HepG2 (cell line): ENCODE data around the gene MARCHF9.

ENCODE experiments used
- CHD2 ChIP-seq: IDR thresholded peaks from 2 replicates; pipeline ENCODE4 v1.6.1; 2011; ENCODE audit warnings: low read depth, low read length, improper control_type of control experiment
- EP300 ChIP-seq, 3 experiments: sonication (generic) in 1 of 3; formaldehyde crosslinking in 1 of 3; IDR thresholded peaks; 2 replicates each; pipeline versions ENCODE4 v1.5.1 to v1.6.1; 2011 to 2020; ENCODE audit warnings: low read depth in 2 of 3, low read length in 2 of 3, borderline replicate concordance in 1 of 3, improper control_type of control experiment in 1 of 3, mild to moderate bottlenecking in 1 of 3, missing genetic modification reagents in 1 of 3, moderate library complexity in 1 of 3
- RELA ChIP-seq: sonication (generic); formaldehyde crosslinking; IDR thresholded peaks from 2 replicates; pipeline ENCODE4 v1.4.0; 2020; ENCODE audit warnings: missing genetic modification reagents
- TF ChIP-seq, protein P1 (sequence below): sonication (generic); formaldehyde crosslinking; IDR thresholded peaks from 2 replicates; pipeline ENCODE4 v1.4.0; 2020; ENCODE audit warnings: missing genetic modification reagents, borderline replicate concordance

DNA sequence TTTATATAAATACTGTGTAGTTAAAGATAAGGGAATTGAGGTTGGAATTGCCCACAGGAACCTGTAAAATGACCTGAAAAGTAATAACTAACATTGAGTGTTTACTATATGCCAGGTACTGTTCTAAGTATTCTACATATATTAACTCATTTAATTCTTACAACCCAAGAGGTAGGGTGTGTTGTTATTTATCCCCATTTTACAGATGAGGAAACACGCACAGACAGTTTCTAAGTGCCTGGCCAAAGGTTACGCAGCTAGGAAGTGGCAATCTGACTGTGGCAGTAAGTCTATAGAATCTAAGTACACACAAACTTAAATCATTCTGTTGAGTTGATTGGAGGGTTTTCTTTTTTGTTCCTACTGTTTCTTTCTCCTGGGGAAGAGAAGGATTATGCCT lies 11.1 kb upstream of the MARCHF9 start:
- no peak for TF ChIP-seq EP300 (IDR thresholded peaks at IDR 0.05; ENCODE audit: low read depth in 2 of 2, low read length in 2 of 2)
- no peak for TF ChIP-seq EP300 (CRISPR knock-in tag; IDR thresholded peaks at IDR 0.05; ENCODE audit: borderline replicate concordance)
- no peak for TF ChIP-seq CHD2
- TF ChIP-seq, protein P1, sequence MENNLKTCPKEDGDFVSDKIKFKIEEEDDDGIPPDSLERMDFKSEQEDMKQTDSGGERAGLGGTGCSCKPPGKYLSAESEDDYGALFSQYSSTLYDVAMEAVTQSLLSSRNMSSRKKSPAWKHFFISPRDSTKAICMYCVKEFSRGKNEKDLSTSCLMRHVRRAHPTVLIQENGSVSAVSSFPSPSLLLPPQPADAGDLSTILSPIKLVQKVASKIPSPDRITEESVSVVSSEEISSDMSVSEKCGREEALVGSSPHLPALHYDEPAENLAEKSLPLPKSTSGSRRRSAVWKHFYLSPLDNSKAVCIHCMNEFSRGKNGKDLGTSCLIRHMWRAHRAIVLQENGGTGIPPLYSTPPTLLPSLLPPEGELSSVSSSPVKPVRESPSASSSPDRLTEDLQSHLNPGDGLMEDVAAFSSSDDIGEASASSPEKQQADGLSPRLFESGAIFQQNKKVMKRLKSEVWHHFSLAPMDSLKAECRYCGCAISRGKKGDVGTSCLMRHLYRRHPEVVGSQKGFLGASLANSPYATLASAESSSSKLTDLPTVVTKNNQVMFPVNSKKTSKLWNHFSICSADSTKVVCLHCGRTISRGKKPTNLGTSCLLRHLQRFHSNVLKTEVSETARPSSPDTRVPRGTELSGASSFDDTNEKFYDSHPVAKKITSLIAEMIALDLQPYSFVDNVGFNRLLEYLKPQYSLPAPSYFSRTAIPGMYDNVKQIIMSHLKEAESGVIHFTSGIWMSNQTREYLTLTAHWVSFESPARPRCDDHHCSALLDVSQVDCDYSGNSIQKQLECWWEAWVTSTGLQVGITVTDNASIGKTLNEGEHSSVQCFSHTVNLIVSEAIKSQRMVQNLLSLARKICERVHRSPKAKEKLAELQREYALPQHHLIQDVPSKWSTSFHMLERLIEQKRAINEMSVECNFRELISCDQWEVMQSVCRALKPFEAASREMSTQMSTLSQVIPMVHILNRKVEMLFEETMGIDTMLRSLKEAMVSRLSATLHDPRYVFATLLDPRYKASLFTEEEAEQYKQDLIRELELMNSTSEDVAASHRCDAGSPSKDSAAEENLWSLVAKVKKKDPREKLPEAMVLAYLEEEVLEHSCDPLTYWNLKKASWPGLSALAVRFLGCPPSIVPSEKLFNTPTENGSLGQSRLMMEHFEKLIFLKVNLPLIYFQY (CRISPR knock-in tag): no peak
- TF ChIP-seq RELA (CRISPR knock-in tag): no peak
